Measurements from ENCODE around the gene AMN1. TPM values are rescaled to one million over a fixed set of nuclear protein-coding genes. Genes with fewer than 3 reads are reported as not detected.

The AMN1 gene
- total RNA-seq, 4 donors from 2014 or later: 5.7 to 10.5 (median 8.7) TPM; not detected in 1

DNA sequence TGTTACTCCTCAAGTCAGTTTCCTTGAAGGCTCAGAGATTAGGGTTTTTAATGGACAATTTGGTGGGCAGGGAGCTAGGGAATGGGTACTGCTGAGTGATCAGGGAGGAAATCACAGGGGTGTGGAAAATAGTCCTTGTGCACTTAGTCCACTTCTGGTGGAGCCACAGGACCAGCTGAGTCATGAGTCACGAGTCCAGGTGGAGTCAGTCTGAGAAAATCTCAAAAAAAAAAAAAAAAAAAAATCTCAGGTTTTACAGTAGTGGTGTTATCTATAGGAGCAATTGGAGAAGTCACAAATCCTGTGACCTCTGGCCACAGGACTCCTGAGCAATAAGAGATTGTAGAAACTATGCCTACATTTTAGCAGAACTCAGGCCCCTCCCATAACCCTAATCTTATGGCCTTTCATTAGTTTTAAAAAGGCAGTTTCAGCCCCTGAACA is 28.2 kb upstream of the AMN1 start:
- peak; percentile 66 for DNase-seq
- 0 to 47% methylated on average over 1 of the region's 1 CpG for WGBS, 2 donors (ENCODE audit: low coverage in 1 of 2)
- TF ChIP-seq, protein P1, sequence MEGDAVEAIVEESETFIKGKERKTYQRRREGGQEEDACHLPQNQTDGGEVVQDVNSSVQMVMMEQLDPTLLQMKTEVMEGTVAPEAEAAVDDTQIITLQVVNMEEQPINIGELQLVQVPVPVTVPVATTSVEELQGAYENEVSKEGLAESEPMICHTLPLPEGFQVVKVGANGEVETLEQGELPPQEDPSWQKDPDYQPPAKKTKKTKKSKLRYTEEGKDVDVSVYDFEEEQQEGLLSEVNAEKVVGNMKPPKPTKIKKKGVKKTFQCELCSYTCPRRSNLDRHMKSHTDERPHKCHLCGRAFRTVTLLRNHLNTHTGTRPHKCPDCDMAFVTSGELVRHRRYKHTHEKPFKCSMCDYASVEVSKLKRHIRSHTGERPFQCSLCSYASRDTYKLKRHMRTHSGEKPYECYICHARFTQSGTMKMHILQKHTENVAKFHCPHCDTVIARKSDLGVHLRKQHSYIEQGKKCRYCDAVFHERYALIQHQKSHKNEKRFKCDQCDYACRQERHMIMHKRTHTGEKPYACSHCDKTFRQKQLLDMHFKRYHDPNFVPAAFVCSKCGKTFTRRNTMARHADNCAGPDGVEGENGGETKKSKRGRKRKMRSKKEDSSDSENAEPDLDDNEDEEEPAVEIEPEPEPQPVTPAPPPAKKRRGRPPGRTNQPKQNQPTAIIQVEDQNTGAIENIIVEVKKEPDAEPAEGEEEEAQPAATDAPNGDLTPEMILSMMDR (IDR thresholded peaks at IDR 0.05): no peak
- no peak for TF ChIP-seq EP300 (IDR thresholded peaks at IDR 0.05; ENCODE audit: low read depth)
- TF ChIP-seq POLR2AphosphoS5 (IDR thresholded peaks at IDR 0.05): peak in 2 of 3 donors; percentile 40 to 80
- peak; percentile 42 for TF ChIP-seq POLR2A (IDR thresholded peaks at IDR 0.05)
- in situ Hi-C loops (cut with MboI; ENCODE audit: low pct_ligation_motif_present in 1 of 4, low pct_unique_long_range_greater_than_20kb in 1 of 4, low sequenced_read_pairs in 3 of 4) (no loop called here), intact Hi-C loops (cut with DNase I; ENCODE audit: low total_unique reads) (no loop called here)
- Histone ChIP-seq H3K4me1 (peaks cover 0 to 5% (median 0%) of the 10 kb centered on the region in 4 donors), H3K36me3 (no peaks in the 10 kb centered on the region), H3K4me3 (no peak overlapping the region), H3K27me3 (no peaks in the 10 kb centered on the region), H3K27ac (peak overlapping the region; percentile 31 to 75 (median 58)), H3K9me3 (no peaks in the 10 kb centered on the region)

DNA sequence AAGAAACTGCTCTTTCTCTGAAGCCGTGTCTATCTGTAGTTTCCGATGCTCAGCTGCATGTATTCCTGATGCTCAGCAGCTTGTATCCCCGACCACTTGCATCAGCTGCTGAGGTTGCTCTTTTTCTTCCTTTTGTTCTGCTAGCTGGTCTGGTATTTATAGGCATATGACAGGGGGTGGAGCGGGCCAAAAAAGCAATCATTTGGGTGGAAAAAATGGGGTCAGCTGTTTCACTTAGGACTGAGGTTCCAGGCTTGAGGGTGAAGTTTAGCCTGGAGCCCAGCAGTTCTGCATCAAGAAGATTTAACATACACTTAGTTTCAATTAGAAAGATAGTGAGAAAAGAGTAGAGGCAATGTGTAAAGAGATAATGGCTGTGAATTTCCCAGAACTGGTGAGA is 23.6 kb upstream of the AMN1 start:
- H3K4me1 ChIP-seq: peaks cover 0 to 14% (median 8%) of the 10 kb centered on the region in 4 donors
- H3K9me3 ChIP-seq: peaks cover 0 to 4% of the 10 kb centered on the region in 2 donors
- DNase-seq: no peak
- TF ChIP-seq, protein P1 (IDR thresholded peaks at IDR 0.05): no peak
- no peak for TF ChIP-seq POLR2AphosphoS5 (IDR thresholded peaks at IDR 0.05)
- no peak for TF ChIP-seq EP300 (IDR thresholded peaks at IDR 0.05; ENCODE audit: low read depth)
- no peak for TF ChIP-seq POLR2A (IDR thresholded peaks at IDR 0.05)
- H3K27me3 ChIP-seq: no peaks in the 10 kb centered on the region
- H3K36me3 ChIP-seq: no peaks in the 10 kb centered on the region
- intact Hi-C loops (cut with DNase I; ENCODE audit: low total_unique reads) (no loop called here), in situ Hi-C loops (cut with MboI; ENCODE audit: low pct_ligation_motif_present in 1 of 4, low pct_unique_long_range_greater_than_20kb in 1 of 4, low sequenced_read_pairs in 3 of 4) (no loop called here)
- 79 to 86% methylated on average over 4 of the region's 4 CpGs for WGBS, 2 donors (ENCODE audit: low coverage in 1 of 2)
- no peak overlapping the region for H3K27ac ChIP-seq
- H3K4me3 ChIP-seq: no peak overlapping the region

DNA sequence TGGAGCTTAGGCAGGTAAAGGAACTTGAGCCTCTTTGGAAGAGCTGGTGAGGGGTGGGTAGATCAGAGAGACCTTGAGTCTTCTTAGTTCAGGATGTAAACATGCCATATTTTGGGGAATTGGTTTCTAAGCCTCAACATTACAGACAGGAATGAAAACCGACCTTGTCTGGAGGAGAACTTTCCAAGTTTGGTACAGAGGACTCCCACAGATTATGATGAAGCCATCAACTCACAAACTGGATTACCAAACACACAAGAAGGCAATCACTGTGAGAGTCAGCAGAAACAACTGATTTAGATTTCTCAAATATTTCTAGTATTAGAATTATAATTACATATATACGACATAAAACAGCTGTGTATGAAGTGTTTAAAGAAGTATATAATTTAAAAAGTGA is 22.3 kb upstream of the AMN1 start:
- no peak overlapping the region for H3K4me3 ChIP-seq
- intact Hi-C loops (cut with DNase I; ENCODE audit: low total_unique reads) (no loop called here), in situ Hi-C loops (cut with MboI; ENCODE audit: low pct_ligation_motif_present in 1 of 4, low pct_unique_long_range_greater_than_20kb in 1 of 4, low sequenced_read_pairs in 3 of 4) (no loop called here)
- no peaks in the 10 kb centered on the region for H3K36me3 ChIP-seq
- TF ChIP-seq POLR2AphosphoS5 (IDR thresholded peaks at IDR 0.05): no peak
- no peak for TF ChIP-seq EP300 (IDR thresholded peaks at IDR 0.05; ENCODE audit: low read depth)
- TF ChIP-seq, protein P1 (IDR thresholded peaks at IDR 0.05): no peak
- no peak for TF ChIP-seq POLR2A (IDR thresholded peaks at IDR 0.05)
- H3K27ac ChIP-seq: no peak overlapping the region
- H3K27me3 ChIP-seq: no peaks in the 10 kb centered on the region
- DNase-seq: no peak
- WGBS, 2 donors (ENCODE audit: low coverage in 1 of 2): 76 to 90% methylated on average over 1 to 2 of the region's 2 CpGs
- peaks cover 0 to 4% of the 10 kb centered on the region in 2 donors for H3K9me3 ChIP-seq
- peaks cover 0 to 27% (median 14%) of the 10 kb centered on the region in 4 donors for H3K4me1 ChIP-seq

DNA sequence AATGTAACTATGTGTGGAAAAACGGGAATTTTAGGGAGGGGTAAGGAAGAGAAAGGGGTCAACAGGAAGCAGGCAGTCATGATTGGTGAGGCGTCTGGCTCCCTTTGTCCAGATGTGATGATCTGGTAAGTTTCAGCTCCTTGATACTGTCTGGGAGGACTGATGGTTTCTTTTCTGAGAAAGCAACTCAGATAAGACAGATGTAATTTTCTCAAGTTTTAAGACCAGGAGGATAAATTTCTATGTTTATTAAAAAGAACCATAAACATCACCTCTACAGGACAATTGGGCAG is 21.9 kb upstream of the AMN1 start:
- Histone ChIP-seq H3K4me3 (no peak overlapping the region), H3K27ac (peak overlapping the region in 1 of 4 donors; percentile 85), H3K27me3 (no peaks in the 10 kb centered on the region), H3K36me3 (no peaks in the 10 kb centered on the region), H3K9me3 (peaks cover 0 to 4% of the 10 kb centered on the region in 2 donors), H3K4me1 (peaks cover 0 to 29% (median 14%) of the 10 kb centered on the region in 4 donors)
- intact Hi-C loops (cut with DNase I; ENCODE audit: low total_unique reads) (no loop called here), in situ Hi-C loops (cut with MboI; ENCODE audit: low pct_ligation_motif_present in 1 of 4, low pct_unique_long_range_greater_than_20kb in 1 of 4, low sequenced_read_pairs in 3 of 4) (no loop called here)
- 45 to 53% methylated on average over 2 of the region's 2 CpGs for WGBS, 2 donors (ENCODE audit: low coverage in 1 of 2)
- TF ChIP-seq, protein P1 (IDR thresholded peaks at IDR 0.05): no peak
- TF ChIP-seq POLR2A (IDR thresholded peaks at IDR 0.05) (no peak), POLR2AphosphoS5 (IDR thresholded peaks at IDR 0.05) (no peak), EP300 (IDR thresholded peaks at IDR 0.05; ENCODE audit: low read depth) (no peak)
- no peak for DNase-seq

Data from transverse colon (tissue), 4 donors.